ENCODE results near the gene MFF. TPM values are rescaled to one million over a fixed set of nuclear protein-coding genes. Genes with fewer than 3 reads are reported as not detected.
"Not testable (repeated sequence)": the region's sequence is repeated elsewhere in the genome, so short reads cannot be mapped to it uniquely, and the experiment has no call there.

The MFF gene
- total RNA-seq, 6 donors from 2014 or later, result 47.6 to 103 (median 74.5) TPM

GRCh38 chr2:227386630-227387029 is 61.6 kb downstream of the MFF start:
- no peaks in the 10 kb centered on the region for H3K9me3 ChIP-seq
- no peak for DNase-seq
- H3K4me3 ChIP-seq, result no peak overlapping the region
- H3K27me3 ChIP-seq, result no peaks in the 10 kb centered on the region
- H3K4me1 ChIP-seq, result no peaks in the 10 kb centered on the region
- TF ChIP-seq CTCF (IDR thresholded peaks at IDR 0.05) (no peak), POLR2AphosphoS5 (IDR thresholded peaks at IDR 0.05) (no peak), EP300 (IDR thresholded peaks at IDR 0.05) (no peak), POLR2A (IDR thresholded peaks at IDR 0.05) (no peak)
- WGBS, 2 donors, result 66 to 82% methylated on average over 6 of the region's 6 CpGs
- ATAC-seq (ENCODE audit: low FRiP score in 2 of 2), result no peak
- H3K27ac ChIP-seq, result no peak overlapping the region
- H3K36me3 ChIP-seq, result no peaks in the 10 kb centered on the region

- not testable (repeated sequence) for H3K27me3 ChIP-seq; H3K9me3 ChIP-seq; H3K36me3 ChIP-seq; H3K4me3 ChIP-seq; H3K27ac ChIP-seq; H3K4me1 ChIP-seq; ATAC-seq (ENCODE audit: low FRiP score in 2 of 2)
- 83% methylated on average over 7 of the region's 7 CpGs; no CpG with 5 or more reads in 1 of the 2 donors for WGBS, 2 donors
- DNase-seq, result peak in 1 of 2 donors; percentile 70
These were observed 62.5 kb downstream of the MFF start, which contains the start of gene SCYGR1 for GRCh38 chr2:227387583-227387982. Gene SCYGR1 (minus strand): TSS chr2:227387949. CDS start chr2:227387949, 0 bp downstream.

GRCh38 chr2:227388537-227389011 is 63.5 kb downstream of the MFF start:
- 71 to 76% methylated on average over 7 of the region's 7 CpGs for WGBS, 2 donors
- no peak overlapping the region for H3K27ac ChIP-seq
- H3K4me3 ChIP-seq, result no peak overlapping the region
- TF ChIP-seq POLR2A (IDR thresholded peaks at IDR 0.05) (no peak), CTCF (IDR thresholded peaks at IDR 0.05) (no peak), POLR2AphosphoS5 (IDR thresholded peaks at IDR 0.05) (peak in 1 of 2 donors; percentile 64), EP300 (IDR thresholded peaks at IDR 0.05) (peak in 3 of 4 donors; percentile 3 to 49 (median 19))
- DNase-seq (no peak), ATAC-seq (ENCODE audit: low FRiP score in 2 of 2) (no peak)
- no peaks in the 10 kb centered on the region for H3K36me3 ChIP-seq
- no peaks in the 10 kb centered on the region for H3K27me3 ChIP-seq
- H3K9me3 ChIP-seq, result no peaks in the 10 kb centered on the region
- H3K4me1 ChIP-seq, result no peaks in the 10 kb centered on the region

GRCh38 chr2:227389231-227389630 is 64.2 kb downstream of the MFF start:
- no peaks in the 10 kb centered on the region for H3K27me3 ChIP-seq
- ATAC-seq (ENCODE audit: low FRiP score in 2 of 2), result no peak
- H3K27ac ChIP-seq, result no peak overlapping the region
- no peaks in the 10 kb centered on the region for H3K36me3 ChIP-seq
- TF ChIP-seq EP300 (IDR thresholded peaks at IDR 0.05), result no peak
- TF ChIP-seq CTCF (IDR thresholded peaks at IDR 0.05), result no peak
- TF ChIP-seq POLR2AphosphoS5 (IDR thresholded peaks at IDR 0.05), result no peak
- TF ChIP-seq POLR2A (IDR thresholded peaks at IDR 0.05), result no peak
- H3K4me3 ChIP-seq, result no peak overlapping the region
- H3K4me1 ChIP-seq, result no peaks in the 10 kb centered on the region
- WGBS, 2 donors, result 86 to 92% methylated on average over 3 of the region's 3 CpGs
- H3K9me3 ChIP-seq, result no peaks in the 10 kb centered on the region
- no peak for DNase-seq

- DNase-seq (no peak), ATAC-seq (ENCODE audit: low FRiP score in 2 of 2) (no peak)
- Histone ChIP-seq H3K27ac (no peak overlapping the region), H3K4me1 (no peaks in the 10 kb centered on the region), H3K27me3 (no peaks in the 10 kb centered on the region), H3K36me3 (no peaks in the 10 kb centered on the region), H3K9me3 (no peaks in the 10 kb centered on the region), H3K4me3 (no peak overlapping the region)
- 93 to 98% methylated on average over 7 of the region's 7 CpGs for WGBS, 2 donors
- TF ChIP-seq EP300 (IDR thresholded peaks at IDR 0.05) (no peak), POLR2A (IDR thresholded peaks at IDR 0.05) (no peak), CTCF (IDR thresholded peaks at IDR 0.05) (no peak), POLR2AphosphoS5 (IDR thresholded peaks at IDR 0.05) (no peak)
These were observed 64.6 kb downstream of the MFF start for GRCh38 chr2:227389661-227390060.

Data from upper lobe of left lung (tissue), 6 donors.